NCI-H146 treated with DMSO at 0.1 percent for 48 hours (cell line): ENCODE results near the gene APOA5.
"Not testable (repeated sequence)": the region's sequence is repeated elsewhere in the genome, so short reads cannot be mapped to it uniquely, and the experiment has no call there.

ENCODE experiments used
- DNase-seq: peaks from one replicate; lab custom pipeline; 2025; ENCODE audit not compliant: unreplicated experiment; lab: John Stamatoyannopoulos, UW

Gene APOA5, protein sequence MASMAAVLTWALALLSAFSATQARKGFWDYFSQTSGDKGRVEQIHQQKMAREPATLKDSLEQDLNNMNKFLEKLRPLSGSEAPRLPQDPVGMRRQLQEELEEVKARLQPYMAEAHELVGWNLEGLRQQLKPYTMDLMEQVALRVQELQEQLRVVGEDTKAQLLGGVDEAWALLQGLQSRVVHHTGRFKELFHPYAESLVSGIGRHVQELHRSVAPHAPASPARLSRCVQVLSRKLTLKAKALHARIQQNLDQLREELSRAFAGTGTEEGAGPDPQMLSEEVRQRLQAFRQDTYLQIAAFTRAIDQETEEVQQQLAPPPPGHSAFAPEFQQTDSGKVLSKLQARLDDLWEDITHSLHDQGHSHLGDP

GRCh38 chr11:116791813-116792143, at the start of gene APOA5:
Gene APOA5, minus strand, starts transcription at chr11:116791879. Its CDS starts 19 bp downstream, at chr11:116791860.
- DNase-seq = no peak

GRCh38 chr11:116840746-116841296, 49.1 kb upstream of the APOA5 start:
- DNase-seq = no peak

DNA sequence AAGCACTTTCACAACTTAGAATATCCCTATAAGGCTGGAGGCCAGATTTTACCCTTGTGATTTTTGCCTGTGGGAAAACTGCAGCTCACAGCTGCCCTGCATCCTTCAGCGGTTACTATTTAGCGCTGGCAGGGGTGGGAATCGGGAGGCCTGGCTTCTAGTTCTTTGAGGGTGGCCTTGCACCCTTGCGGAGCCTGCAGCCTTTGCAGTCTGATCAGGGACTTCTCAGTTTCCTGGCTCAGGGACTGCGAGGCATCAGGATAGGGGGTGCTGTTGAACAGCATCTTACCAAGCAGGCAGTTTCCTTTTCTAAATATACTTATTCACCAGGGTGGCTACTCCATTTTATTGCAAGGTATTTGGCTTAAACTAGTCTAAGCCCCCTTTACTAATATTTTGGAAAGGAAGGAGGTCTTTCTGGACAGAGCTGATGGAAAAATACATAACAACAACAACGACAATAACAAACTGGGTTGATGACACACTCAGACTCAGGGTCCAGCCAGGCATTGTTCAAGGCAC, 48.6 kb upstream of the APOA5 start:
- DNase-seq = no peak

DNA sequence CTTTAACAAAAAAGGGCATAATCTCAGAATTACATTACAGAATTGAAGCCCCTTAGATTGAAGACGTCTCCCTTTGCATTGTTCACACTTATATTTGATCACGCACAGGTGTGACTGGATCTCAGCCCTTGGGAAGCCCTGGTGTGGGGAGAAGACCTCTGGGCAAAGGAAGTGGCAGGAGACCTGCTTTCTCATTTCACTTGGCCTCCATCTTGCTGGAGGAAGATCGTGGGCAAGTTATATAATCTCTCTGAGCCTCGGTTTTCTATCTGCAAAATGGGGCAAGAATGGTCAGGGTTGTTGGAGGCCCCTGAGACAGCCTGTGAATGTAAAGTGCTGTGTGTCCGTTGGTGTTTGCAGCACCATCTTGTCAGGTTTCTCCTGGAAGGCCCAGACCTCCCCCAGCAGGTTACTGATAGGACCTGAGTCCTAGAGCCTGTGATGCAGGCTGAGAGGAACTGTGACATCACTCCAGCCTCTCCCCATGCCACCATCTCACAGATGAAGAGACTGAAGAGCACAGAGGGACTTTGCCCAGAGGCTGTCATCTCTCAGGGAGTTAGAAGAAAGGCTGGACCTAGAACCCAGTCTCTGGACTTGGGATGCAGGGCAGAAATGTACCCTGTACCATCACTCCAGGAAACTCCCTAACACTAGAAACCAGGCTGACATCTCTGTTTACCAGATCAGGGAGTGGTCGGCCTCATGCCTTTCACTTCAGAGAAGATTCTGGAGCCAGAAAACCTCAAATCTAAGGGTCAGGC, 46.8 kb upstream of the APOA5 start:
- DNase-seq = no peak

GRCh38 chr11:116837231-116838091, 45.8 kb upstream of the APOA5 start, which contains the start of gene APOA1:
Gene APOA1, minus strand, starts transcription at chr11:116837622. Its CDS starts 235 bp downstream, at chr11:116837387.
- no peak for DNase-seq

DNA sequence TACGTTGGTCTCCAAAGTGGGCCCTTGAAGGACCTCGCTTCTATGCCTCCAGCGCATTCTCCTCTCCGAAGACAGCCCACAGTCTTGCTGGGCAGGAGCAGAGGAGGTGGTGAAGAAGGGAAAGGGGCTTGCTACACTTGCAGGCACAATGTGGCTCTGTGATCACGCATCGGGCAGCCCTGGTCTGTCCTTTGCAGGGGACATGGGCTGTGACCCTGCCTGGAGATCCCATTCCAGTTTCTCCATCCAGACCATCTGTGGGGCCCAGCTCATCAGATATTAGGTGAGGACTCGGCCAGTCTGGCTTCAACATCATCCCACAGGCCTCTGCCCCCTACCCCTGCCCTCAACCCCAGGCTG, 44.9 kb upstream of the APOA5 start:
- no peak for DNase-seq

DNA sequence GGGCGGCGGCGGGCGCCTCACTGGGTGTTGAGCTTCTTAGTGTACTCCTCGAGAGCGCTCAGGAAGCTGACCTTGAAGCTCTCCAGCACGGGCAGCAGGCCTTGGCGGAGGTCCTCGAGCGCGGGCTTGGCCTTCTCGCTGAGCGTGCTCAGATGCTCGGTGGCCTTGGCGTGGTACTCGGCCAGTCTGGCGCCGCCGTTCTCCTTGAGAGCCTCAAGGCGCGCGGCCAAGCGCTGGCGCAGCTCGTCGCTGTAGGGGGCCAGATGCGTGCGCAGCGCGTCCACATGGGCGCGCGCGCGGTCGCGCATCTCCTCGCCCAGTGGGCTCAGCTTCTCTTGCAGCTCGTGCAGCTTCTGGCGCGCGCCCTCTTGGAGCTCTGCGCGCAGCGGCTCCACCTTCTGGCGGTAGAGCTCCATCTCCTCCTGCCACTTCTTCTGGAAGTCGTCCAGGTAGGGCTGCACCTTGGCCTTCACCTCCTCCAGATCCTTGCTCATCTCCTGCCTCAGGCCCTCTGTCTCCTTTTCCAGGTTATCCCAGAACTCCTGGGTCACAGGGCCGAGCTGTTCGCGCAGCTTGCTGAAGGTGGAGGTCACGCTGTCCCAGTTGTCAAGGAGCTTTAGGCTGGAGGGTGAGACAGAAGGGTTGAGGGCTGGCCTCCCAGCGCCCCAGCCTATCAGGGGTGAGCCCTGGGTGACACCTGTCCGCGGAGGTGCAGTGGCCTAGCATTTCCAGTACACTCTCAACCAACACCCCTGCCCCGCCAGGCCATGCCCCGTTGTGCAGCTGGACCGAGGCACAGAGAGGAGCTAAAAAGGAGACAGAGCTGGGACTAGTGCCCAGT, 44.3 kb upstream of the APOA5 start:
- DNase-seq = peak; percentile 76

- no peak for DNase-seq
These were observed 43.5 kb upstream of the APOA5 start for GRCh38 chr11:116835042-116835772.

- DNase-seq = not testable (repeated sequence)
These were observed 42.9 kb upstream of the APOA5 start for GRCh38 chr11:116834535-116835041.

- DNase-seq = no peak
These were observed 42.3 kb upstream of the APOA5 start for GRCh38 chr11:116833816-116834534.

- DNase-seq = no peak
These were observed 41.8 kb upstream of the APOA5 start for GRCh38 chr11:116833491-116833815.

- DNase-seq = peak; percentile 80
These were observed 40.9 kb upstream of the APOA5 start for GRCh38 chr11:116832350-116833290.

- no peak for DNase-seq
These were observed 40.2 kb upstream of the APOA5 start for GRCh38 chr11:116831790-116832349.

DNA sequence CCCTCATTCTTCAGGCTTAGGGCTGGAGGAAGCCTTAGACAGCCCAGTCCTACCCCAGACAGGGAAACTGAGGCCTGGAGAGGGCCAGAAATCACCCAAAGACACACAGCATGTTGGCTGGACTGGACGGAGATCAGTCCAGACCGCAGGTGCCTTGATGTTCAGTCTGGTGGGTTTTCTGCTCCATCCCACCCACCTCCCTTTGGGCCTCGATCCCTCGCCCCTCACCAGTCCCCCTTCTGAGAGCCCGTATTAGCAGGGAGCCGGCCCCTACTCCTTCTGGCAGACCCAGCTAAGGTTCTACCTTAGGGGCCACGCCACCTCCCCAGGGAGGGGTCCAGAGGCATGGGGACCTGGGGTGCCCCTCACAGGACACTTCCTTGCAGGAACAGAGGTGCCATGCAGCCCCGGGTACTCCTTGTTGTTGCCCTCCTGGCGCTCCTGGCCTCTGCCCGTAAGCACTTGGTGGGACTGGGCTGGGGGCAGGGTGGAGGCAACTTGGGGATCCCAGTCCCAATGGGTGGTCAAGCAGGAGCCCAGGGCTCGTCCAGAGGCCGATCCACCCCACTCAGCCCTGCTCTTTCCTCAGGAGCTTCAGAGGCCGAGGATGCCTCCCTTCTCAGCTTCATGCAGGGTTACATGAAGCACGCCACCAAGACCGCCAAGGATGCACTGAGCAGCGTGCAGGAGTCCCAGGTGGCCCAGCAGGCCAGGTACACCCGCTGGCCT, 38.7 kb upstream of the APOA5 start:
- no peak for DNase-seq

- DNase-seq = no peak
These were observed 38.0 kb upstream of the APOA5 start, which contains the start of gene APOC3 for GRCh38 chr11:116829525-116830183. Gene APOC3, plus strand, starts transcription at chr11:116829907. Its CDS starts 676 bp downstream, at chr11:116830583.
